ENCODE measurements around the gene CLIC6. TPM values are rescaled to one million over a fixed set of nuclear protein-coding genes. Genes with fewer than 3 reads are reported as not detected.
"Not testable (repeated sequence)": the region's sequence is repeated elsewhere in the genome, so short reads cannot be mapped to it uniquely, and the experiment has no call there.

CLIC6 gene
- total RNA-seq, 1 experiment from 2014 or later: not detected

GRCh38 chr21:34690793-34691175 lies 22.0 kb downstream of the CLIC6 start:
- DNase-seq (ENCODE audit: extremely low read depth, low read depth): no peak

GRCh38 chr21:34691390-34692032 lies 22.7 kb downstream of the CLIC6 start:
- no peak for DNase-seq (ENCODE audit: extremely low read depth, low read depth)

GRCh38 chr21:34692458-34693020 lies 23.7 kb downstream of the CLIC6 start:
- no peak for DNase-seq (ENCODE audit: extremely low read depth, low read depth)

GRCh38 chr21:34693192-34693810 lies 24.5 kb downstream of the CLIC6 start:
- peak; percentile 38 for DNase-seq (ENCODE audit: extremely low read depth, low read depth)

GRCh38 chr21:34695434-34695833 lies 26.6 kb downstream of the CLIC6 start:
- no peak for DNase-seq (ENCODE audit: extremely low read depth, low read depth)

- no peak for DNase-seq (ENCODE audit: extremely low read depth, low read depth)
These were observed 27.3 kb downstream of the CLIC6 start for GRCh38 chr21:34696121-34696520.

GRCh38 chr21:34697826-34698225 lies 29.0 kb downstream of the CLIC6 start:
- DNase-seq (ENCODE audit: extremely low read depth, low read depth): no peak

- DNase-seq (ENCODE audit: extremely low read depth, low read depth): no peak
These were observed 29.6 kb downstream of the CLIC6 start for GRCh38 chr21:34698270-34699015.

GRCh38 chr21:34700605-34701004 lies 31.8 kb downstream of the CLIC6 start:
- no peak for DNase-seq (ENCODE audit: extremely low read depth, low read depth)

- DNase-seq (ENCODE audit: extremely low read depth, low read depth): no peak
These were observed 32.9 kb downstream of the CLIC6 start for GRCh38 chr21:34701726-34702125.

GRCh38 chr21:34702341-34703170 lies 33.8 kb downstream of the CLIC6 start:
- DNase-seq (ENCODE audit: extremely low read depth, low read depth): no peak

- no peak for DNase-seq (ENCODE audit: extremely low read depth, low read depth)
These were observed 34.8 kb downstream of the CLIC6 start for GRCh38 chr21:34703571-34703970.

GRCh38 chr21:34704119-34704518 lies 35.3 kb downstream of the CLIC6 start:
- DNase-seq (ENCODE audit: extremely low read depth, low read depth): no peak

GRCh38 chr21:34705011-34705410 lies 36.2 kb downstream of the CLIC6 start:
- no peak for DNase-seq (ENCODE audit: extremely low read depth, low read depth)

GRCh38 chr21:34706337-34706736 lies 37.5 kb downstream of the CLIC6 start:
- no peak for DNase-seq (ENCODE audit: extremely low read depth, low read depth)

- DNase-seq (ENCODE audit: extremely low read depth, low read depth): no peak
These were observed 39.1 kb downstream of the CLIC6 start for GRCh38 chr21:34707876-34708325.

- DNase-seq (ENCODE audit: extremely low read depth, low read depth): no peak
These were observed 44.8 kb downstream of the CLIC6 start for GRCh38 chr21:34713621-34714020.

GRCh38 chr21:34715518-34715917 lies 46.7 kb downstream of the CLIC6 start:
- no peak for DNase-seq (ENCODE audit: extremely low read depth, low read depth)

- DNase-seq (ENCODE audit: extremely low read depth, low read depth): no peak
These were observed 47.3 kb downstream of the CLIC6 start for GRCh38 chr21:34715985-34716596.

- DNase-seq (ENCODE audit: extremely low read depth, low read depth): not testable (repeated sequence)
These were observed 49.7 kb downstream of the CLIC6 start for GRCh38 chr21:34718529-34718928.
